ENCODE results near the gene RNF113B. TPM values are rescaled to one million over a fixed set of nuclear protein-coding genes. Genes with fewer than 3 reads are reported as not detected.

The RNF113B gene
- total RNA-seq, 4 donors from 2014 or later, result not detected

GRCh38 chr13:98214707-98215106, 37.6 kb upstream of the RNF113B start:
- WGBS, result 83% methylated on average over 6 of the region's 6 CpGs
- H3K9me3 ChIP-seq, result no peaks in the 10 kb centered on the region
- H3K4me3 ChIP-seq, result no peak overlapping the region
- intact Hi-C loops (cut with DNase I), result no loop called here
- no peak for DNase-seq (ENCODE audit: extremely low spot score)
- H3K36me3 ChIP-seq, result peaks cover 0 to 11% (median 5%) of the 10 kb centered on the region in 4 donors
- no peak for TF ChIP-seq EP300 (IDR thresholded peaks at IDR 0.05)
- TF ChIP-seq CTCF (IDR thresholded peaks at IDR 0.05), result no peak
- no peak for TF ChIP-seq POLR2AphosphoS5 (IDR thresholded peaks at IDR 0.05)
- TF ChIP-seq POLR2A (IDR thresholded peaks at IDR 0.05; ENCODE audit: low read depth), result no peak
- H3K4me1 ChIP-seq, result peaks cover 5 to 23% (median 8%) of the 10 kb centered on the region in 4 donors
- no peak overlapping the region for H3K27ac ChIP-seq (replicated peaks in 1 of 4)
- H3K27me3 ChIP-seq, result no peaks in the 10 kb centered on the region

GRCh38 chr13:98214008-98214643, 37.1 kb upstream of the RNF113B start:
- 60% methylated on average over 16 of the region's 16 CpGs for whole genome bisulfite sequencing
- no peaks in the 10 kb centered on the region for H3K9me3 ChIP-seq
- H3K4me3 ChIP-seq, result no peak overlapping the region
- intact Hi-C loops (cut with DNase I), result no loop called here
- H3K27ac ChIP-seq (replicated peaks in 1 of 4), result no peak overlapping the region
- TF ChIP-seq CTCF (IDR thresholded peaks at IDR 0.05), result no peak
- no peak for TF ChIP-seq POLR2AphosphoS5 (IDR thresholded peaks at IDR 0.05)
- peaks cover 5 to 23% (median 8%) of the 10 kb centered on the region in 4 donors for H3K4me1 ChIP-seq
- peaks cover 0 to 11% (median 5%) of the 10 kb centered on the region in 4 donors for H3K36me3 ChIP-seq
- no peak for DNase-seq (ENCODE audit: extremely low spot score)
- no peaks in the 10 kb centered on the region for H3K27me3 ChIP-seq

GRCh38 chr13:98213354-98213753, 36.3 kb upstream of the RNF113B start:
- Histone ChIP-seq H3K27ac (replicated peaks in 1 of 4) (no peak overlapping the region), H3K36me3 (peaks cover 0 to 11% (median 5%) of the 10 kb centered on the region in 4 donors), H3K4me1 (peaks cover 5 to 23% (median 8%) of the 10 kb centered on the region in 4 donors), H3K9me3 (no peaks in the 10 kb centered on the region), H3K4me3 (no peak overlapping the region), H3K27me3 (no peaks in the 10 kb centered on the region)
- intact Hi-C loops (cut with DNase I), result no loop called here
- WGBS, result 88% methylated on average over 8 of the region's 8 CpGs
- TF ChIP-seq CTCF (IDR thresholded peaks at IDR 0.05), result no peak
- TF ChIP-seq POLR2AphosphoS5 (IDR thresholded peaks at IDR 0.05), result no peak
- no peak for TF ChIP-seq POLR2A (IDR thresholded peaks at IDR 0.05; ENCODE audit: low read depth)
- no peak for TF ChIP-seq EP300 (IDR thresholded peaks at IDR 0.05)
- no peak for DNase-seq (ENCODE audit: extremely low spot score)

- peaks cover 0 to 11% (median 5%) of the 10 kb centered on the region in 4 donors for H3K36me3 ChIP-seq
- no peaks in the 10 kb centered on the region for H3K9me3 ChIP-seq
- H3K27ac ChIP-seq (replicated peaks in 1 of 4), result no peak overlapping the region
- no peak overlapping the region for H3K4me3 ChIP-seq
- H3K27me3 ChIP-seq, result no peaks in the 10 kb centered on the region
- peaks cover 5 to 23% (median 10%) of the 10 kb centered on the region in 4 donors for H3K4me1 ChIP-seq
- WGBS, result 96% methylated on average over 5 of the region's 5 CpGs
- no peak for TF ChIP-seq POLR2A (IDR thresholded peaks at IDR 0.05; ENCODE audit: low read depth)
- no peak for TF ChIP-seq POLR2AphosphoS5 (IDR thresholded peaks at IDR 0.05)
- no peak for TF ChIP-seq CTCF (IDR thresholded peaks at IDR 0.05)
- TF ChIP-seq EP300 (IDR thresholded peaks at IDR 0.05), result no peak
- intact Hi-C loops (cut with DNase I), result no loop called here
- no peak for DNase-seq (ENCODE audit: extremely low spot score)
Observed at GRCh38 chr13:98212763-98213162, 35.7 kb upstream of the RNF113B start.

- H3K9me3 ChIP-seq, result peaks cover 0 to 14% (median 4%) of the 10 kb centered on the region in 4 donors
- 89% methylated on average over 5 of the region's 5 CpGs for WGBS
- DNase-seq (ENCODE audit: extremely low spot score), result no peak
- peaks cover 4 to 27% (median 12%) of the 10 kb centered on the region in 4 donors for H3K4me1 ChIP-seq
- TF ChIP-seq POLR2A (IDR thresholded peaks at IDR 0.05; ENCODE audit: low read depth) (no peak), EP300 (IDR thresholded peaks at IDR 0.05) (no peak), POLR2AphosphoS5 (IDR thresholded peaks at IDR 0.05) (no peak), CTCF (IDR thresholded peaks at IDR 0.05) (no peak)
- intact Hi-C loops (cut with DNase I), result no loop called here
- no peaks in the 10 kb centered on the region for H3K27me3 ChIP-seq
- H3K27ac ChIP-seq (replicated peaks in 1 of 4), result peak overlapping the region in 1 of 4 donors; percentile 84
- no peak overlapping the region for H3K4me3 ChIP-seq
- H3K36me3 ChIP-seq, result peaks cover 0 to 2% (median 0%) of the 10 kb centered on the region in 4 donors
Observed at GRCh38 chr13:98208606-98209005, 31.5 kb upstream of the RNF113B start.

Data from esophagus muscularis mucosa (tissue), 4 donors.